RWPE1 (cell line): ENCODE data around the gene RPS28.

Experiments
- CTCF ChIA-PET: fragments of 350-600 bp; sonication (Branson Sonifier 250); formaldehyde crosslinking; extraction: SDS; loops from one replicate; lab custom pipeline; 2021; lab: Yijun Ruan, JAX
- POLR2A ChIA-PET: fragments of 400-600 bp; formaldehyde crosslinking; extraction: SDS; loops from one replicate; lab custom pipeline; 2020; ENCODE audit warnings: antibody characterized with exemption; ENCODE audit not compliant: low non-redundant PET; lab: Yijun Ruan, JAX
- DNase-seq: peaks from one replicate; pipeline ENCODE4 v3.0.0; 2012; ENCODE audit warnings: low spot score
- H3K27ac ChIP-seq: fragments of 450-650 bp; 2 replicates; pipeline ENCODE4 v1.5.1; 2017
- CTCF ChIP-seq: fragments of 450-650 bp; conservative IDR thresholded peaks from 2 replicates; pipeline ENCODE4 v1.5.1; 2017; ENCODE audit warnings: low read depth, mild to moderate bottlenecking

RPS28 gene

GRCh38 chr19:8371011-8371804, 49.9 kb downstream of the RPS28 start:
- ChIA-PET POLR2A (no interaction called here), CTCF (no interaction called here)
- peak overlapping the region; percentile 19; the same call in 1 of the 2 replicates for H3K27ac ChIP-seq
- no peak for TF ChIP-seq CTCF
- DNase-seq = no peak
